ENCODE measurements around the gene RREB1.
"Not testable (repeated sequence)": the region's sequence is repeated elsewhere in the genome, so short reads cannot be mapped to it uniquely, and the experiment has no call there.

Gene RREB1

DNA sequence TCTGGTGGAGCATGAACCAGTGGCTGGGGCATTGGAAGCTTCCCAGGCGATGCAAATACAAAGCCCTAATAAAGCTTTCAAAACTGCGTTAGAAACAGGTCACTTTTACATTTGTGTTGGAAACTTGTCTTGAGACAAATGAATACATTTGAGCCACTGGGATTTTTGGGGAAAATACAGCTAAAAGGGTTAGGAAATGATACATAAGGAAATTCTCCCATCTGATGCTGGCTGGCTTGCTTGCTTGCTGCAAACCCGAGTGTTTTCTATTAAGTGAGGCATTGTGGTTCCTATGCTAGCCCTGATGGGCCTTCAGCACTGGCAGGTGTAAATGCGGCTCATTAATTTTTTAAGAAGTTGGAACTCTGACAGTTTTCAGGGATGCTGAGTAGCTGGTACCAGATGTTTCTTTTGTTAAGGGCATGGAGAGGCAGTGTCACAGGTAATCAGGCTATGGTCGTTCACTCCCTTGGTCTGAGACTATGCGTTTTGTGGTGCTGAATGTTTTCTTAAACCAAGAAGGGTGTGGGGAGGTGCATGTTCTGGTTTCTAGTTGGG is 35.2 kb downstream of the RREB1 start:
- DNase-seq (ENCODE audit: low spot score) = no peak
- FAIRE-seq = no peak

DNA sequence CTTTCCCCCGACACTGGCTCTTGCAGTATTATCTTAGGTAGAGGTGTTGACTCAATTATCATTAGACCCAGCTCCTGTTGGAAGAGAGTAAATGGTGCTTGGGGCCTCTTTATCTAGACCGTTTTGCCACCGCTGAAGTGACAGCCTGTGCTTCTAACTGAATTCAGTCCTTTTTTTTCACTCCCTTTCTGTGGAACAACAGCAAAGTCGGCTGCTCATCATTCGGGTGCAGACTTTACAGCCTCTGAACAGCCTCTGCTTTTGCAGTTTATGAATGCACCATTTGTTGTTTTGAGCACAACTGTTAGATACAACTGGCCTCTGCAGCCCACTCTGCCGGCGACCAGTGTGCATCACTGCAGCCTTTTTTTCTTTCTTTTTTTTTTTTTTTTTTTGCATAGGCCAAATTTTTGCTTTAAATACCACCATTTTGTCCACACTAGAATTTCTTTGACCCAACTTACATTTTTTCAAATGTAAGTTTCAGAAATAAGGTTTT is 35.8 kb downstream of the RREB1 start:
- DNase-seq (ENCODE audit: low spot score) (no peak), FAIRE-seq (no peak)

DNA sequence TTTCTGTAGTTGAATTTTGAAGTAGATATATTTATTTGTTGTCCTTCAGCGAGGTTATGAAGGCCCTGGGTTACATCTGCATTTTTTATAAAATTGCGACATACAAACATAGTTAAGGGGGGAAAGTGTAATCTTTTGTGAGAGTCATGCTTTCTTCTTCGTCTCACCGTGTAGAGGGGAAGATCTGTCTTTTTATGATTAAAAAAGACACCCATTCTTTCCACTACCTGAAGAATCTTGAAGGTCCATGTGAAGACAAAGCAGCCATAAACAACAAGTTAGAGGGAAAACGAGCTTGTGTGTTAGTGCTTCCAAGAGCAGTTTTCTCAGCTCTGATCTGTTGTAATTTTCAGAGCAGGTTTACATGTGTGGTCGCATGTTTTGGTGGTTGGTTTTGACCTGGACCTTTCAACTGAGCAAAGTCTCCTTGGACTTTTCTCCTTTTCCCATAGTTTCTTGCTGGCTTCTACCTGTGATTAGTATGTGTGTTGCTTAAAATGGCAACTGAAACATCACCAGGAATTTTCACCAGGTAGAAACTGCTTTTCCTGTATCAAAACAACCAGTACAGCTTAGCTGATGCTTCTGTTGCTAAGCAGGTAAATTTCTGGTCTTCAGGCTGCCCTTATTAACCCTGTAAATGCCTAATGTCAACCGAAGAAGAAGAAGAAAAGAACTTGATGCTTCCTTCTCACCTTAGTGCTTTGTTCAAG is 37.3 kb downstream of the RREB1 start:
- FAIRE-seq (no peak), DNase-seq (ENCODE audit: low spot score) (no peak)

DNA sequence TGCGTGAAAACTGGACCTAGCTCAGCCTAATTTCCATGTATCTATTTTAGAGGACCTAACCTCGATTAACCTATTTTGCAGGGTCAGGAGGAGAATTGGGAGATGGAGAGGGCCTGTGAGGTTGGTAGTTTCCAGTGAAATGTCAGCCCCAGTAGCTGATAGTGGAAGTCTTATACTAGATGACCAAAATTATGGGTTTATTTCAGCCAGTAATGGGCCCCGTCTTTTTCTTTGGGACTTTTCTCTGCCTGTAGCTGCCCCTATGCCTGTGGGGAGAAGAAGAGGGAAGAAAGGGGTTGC is 37.8 kb downstream of the RREB1 start:
- no peak for DNase-seq (ENCODE audit: low spot score)
- FAIRE-seq = no peak

DNA sequence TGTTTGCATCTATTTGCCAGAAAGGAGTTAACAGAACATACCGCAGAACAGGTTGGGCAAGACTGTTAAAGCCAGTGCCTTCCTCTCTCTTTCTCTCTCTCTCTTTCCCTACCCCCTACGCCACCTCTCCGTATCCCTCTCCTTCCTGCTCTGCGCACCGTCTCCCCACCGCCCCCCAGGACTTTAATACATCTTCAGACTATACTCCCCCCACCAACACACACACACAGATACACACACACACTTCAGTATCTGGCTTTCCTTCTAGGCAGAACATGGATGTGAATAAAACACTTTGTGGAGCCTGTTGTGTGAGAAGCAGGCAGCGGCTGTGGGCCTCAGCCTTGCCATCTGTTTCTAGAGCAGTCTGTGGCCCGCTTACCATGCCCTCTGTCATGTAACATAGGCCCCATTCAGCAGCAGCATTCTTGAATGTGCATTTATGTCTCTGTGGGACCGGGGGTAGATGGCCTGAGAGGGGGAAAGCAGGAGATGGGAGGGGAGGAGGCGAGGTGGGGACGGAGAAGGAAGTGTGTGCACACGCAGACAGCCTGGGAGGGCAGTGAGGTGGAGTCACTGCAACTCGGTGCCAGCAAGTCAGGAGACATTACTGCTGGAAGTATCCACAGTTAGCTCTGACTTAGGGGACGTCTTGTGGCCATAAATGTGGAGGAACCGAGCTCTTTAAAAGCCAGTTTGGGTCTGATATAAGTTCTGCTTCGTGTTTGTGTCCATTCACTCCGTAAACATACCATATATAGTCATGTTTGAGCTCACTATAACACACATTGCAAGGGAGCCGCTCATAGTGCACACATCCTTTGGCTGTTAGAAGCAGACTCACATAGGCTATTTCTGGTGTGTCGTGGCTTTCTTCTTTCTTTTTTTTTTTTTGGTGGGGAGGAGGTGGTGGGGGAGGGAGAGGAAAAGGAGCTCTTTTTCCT is 38.4 kb downstream of the RREB1 start:
- FAIRE-seq (no peak), DNase-seq (ENCODE audit: low spot score) (peak; percentile 46)

DNA sequence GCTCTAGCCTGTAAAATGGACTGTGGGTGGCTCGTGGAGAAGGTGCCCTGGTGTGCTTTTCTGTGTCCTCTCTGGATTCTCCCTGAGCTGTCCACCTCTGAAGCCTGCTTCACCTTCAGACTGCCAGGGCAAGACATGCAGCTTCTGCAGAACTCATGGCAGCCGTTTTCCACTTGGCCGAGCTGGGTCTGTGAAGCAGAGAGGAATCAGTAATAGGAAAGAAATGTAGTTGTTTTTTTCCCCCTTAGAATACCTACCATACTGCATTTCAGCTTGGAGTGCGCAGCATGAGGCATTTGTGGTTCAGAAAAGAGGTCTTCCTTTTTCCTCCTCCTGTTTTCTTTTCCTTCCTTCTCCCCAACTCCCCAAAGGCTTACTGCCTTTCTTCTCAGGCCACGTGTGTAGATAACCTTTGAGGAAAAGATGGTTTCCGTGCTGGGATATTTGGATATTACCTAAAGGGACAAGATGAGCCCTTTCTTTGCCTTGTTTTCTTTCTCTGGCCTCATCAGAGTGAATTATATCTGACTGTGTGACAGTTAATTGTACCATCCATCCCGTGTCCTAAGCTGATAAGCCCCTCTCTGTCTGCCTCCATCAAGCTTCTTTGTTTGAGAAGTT is 39.4 kb downstream of the RREB1 start:
- FAIRE-seq = no peak

DNA sequence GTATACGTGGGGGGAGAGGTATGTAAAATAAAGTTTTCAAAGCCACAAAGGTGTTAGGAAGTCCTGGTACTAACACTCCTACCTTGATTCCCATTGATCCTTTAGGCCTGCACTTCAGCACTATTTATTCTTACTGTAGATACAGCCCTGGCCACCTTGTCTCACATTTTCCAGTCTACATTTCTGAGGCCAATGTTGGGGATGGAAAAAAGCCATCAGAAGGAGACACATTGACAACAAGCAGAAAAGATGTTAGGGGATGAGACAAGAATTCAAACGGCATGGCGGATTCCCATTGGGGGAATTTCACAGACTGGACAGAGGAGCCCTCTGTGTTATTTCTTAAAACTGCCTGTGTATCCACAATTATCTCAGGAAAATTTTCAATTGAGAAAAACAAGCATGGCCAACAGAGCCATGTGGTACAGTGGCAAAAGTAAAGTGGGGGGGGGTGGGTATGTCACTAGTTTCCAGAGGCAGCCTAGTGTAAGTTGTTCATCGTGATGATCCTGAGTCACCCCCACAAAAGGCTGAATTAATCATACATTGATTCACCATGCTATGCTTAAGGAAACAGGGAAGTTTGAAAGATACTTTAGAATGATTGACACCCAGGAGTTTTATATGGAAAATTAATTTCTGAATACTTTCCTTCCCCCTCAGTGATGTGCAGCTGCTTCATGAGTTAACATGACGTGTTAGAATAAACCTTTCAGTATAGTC is 40.5 kb downstream of the RREB1 start:
- peak; percentile 83 for FAIRE-seq
- peak; percentile 82 for DNase-seq (ENCODE audit: low spot score)

More for the DNA sequence above, 39.4 kb downstream of the RREB1 start:
- peak; percentile 25 for DNase-seq (ENCODE audit: low spot score)

DNA sequence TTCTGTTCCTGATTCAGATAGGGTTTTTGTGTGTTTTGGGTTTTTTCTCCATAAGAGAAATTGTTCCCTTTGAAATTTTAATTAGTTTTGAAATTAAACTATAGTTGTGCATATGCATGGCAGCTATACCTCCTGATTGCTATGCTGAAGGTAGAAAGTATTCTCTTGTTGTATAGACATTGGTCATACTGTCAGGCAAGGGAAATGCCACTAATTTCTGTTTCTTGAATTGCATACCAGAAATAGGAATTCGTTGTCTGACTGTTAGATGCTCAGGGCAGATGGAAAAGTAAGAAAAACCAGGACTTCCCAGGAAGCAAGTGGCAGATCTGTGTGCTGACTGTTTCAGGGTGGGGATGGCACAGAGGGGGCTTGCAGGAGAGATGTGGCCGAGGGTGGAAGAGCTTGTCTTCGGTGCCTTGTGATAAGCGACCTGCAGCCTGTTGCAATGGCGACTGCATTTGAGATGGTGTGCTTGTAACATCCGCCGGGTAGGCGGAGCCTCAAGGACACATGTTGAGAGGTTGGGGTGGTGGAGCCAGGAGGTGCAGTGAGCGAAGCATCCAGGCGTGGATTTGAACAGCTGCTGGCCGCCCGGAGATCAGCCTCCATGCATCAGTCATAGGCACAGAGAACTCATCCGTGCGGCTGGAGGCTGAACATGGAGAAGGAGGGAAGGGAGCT is 42.8 kb downstream of the RREB1 start:
- DNase-seq (ENCODE audit: low spot score) (peak; percentile 63), FAIRE-seq (peak; percentile 53)

DNA sequence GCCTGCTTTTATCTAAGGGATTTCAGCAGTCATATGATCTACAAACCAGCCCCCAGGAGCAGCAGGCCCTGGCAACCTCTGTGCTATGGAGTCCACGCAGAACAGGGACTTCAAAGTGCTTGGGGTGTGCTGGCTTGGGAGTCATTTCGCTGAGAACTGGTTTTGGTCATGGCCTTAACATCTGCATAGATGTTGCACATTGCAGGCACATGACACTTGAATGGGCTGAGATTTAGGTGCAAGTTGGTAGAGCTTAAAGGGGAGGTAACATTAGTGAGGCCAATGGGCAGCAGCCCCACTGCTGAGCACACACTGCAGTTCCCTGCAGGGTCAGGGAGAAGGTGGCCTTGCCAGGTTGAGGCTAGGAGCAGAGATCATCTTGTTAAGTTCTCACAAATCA is 43.6 kb downstream of the RREB1 start:
- DNase-seq (ENCODE audit: low spot score) (no peak), FAIRE-seq (no peak)

DNA sequence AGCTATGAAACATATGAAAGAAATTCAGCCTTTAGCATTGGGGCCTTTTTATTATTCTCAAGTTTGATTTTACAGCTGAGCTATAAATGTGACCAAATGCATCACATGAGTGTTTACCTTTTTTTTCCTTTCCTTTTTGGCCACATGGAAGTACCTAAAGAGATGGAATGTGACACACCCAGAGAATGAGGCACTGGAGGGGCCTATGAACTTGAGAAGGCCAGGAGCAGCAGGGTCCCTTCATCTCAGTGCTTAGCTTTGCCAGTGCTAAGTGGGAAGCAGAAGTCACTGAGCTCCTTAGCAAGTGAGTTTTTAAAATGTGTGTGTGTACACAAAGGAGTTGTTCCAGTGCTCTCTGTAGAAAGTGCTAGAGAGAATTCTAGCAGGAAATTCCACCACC is 44.7 kb downstream of the RREB1 start:
- no peak for DNase-seq (ENCODE audit: low spot score)
- FAIRE-seq = no peak

DNA sequence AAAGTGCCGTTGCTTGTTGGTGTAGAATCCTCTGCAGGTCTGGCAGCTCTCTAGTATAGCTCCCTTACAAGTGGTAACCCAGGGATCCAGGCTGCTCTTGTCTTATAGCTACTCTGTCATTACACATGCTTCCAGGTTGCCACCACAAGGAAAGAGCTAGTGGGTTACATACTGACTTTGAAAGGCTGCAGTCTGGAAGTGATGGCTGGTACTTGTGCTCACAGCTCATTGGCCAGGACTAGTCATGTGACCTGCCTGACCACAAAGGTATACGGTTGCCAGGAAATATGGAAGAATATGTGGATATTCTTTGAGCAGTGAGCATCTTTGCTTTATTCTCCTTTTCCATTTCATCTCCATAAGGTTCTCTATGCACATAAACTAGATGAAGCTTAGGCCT is 46.0 kb downstream of the RREB1 start:
- no peak for FAIRE-seq
- DNase-seq (ENCODE audit: low spot score) = no peak

DNA sequence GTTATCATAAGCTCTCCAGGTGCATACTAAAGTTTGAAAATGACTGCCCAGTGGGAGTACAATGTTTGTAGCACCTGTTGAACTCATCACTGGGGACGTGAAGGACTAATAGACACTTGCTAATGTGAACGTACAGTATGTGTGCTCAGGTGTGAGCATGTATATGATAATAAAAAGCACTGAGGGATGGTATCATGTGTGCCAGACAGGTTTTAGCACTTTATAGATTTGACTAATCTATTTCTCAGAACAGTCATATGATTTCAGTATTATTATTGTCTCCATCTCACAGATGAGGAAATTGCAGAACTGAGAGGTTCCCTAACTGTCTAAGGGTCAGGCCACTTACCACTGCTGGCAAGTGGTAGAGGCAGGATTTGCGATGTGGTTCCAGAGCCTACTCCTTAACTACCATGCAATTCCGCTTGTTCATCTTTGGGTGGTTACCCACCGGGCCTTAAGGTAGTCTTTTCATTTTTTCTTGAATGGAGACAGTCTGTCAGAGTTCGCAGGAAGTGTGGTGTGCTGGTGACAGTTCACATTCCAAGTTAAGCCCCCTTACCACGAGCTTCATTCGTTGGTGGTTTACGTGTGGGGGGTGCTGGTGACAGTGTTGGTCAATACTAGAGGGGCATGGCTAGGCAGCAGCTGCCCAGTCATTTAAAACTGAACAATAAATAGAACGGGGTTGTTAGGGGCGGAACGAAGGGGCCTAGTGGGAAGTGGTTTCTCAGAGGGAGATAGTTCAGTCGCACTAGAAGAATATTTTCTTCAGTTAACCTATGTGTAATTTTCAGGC is 46.8 kb downstream of the RREB1 start:
- FAIRE-seq = no peak

DNA sequence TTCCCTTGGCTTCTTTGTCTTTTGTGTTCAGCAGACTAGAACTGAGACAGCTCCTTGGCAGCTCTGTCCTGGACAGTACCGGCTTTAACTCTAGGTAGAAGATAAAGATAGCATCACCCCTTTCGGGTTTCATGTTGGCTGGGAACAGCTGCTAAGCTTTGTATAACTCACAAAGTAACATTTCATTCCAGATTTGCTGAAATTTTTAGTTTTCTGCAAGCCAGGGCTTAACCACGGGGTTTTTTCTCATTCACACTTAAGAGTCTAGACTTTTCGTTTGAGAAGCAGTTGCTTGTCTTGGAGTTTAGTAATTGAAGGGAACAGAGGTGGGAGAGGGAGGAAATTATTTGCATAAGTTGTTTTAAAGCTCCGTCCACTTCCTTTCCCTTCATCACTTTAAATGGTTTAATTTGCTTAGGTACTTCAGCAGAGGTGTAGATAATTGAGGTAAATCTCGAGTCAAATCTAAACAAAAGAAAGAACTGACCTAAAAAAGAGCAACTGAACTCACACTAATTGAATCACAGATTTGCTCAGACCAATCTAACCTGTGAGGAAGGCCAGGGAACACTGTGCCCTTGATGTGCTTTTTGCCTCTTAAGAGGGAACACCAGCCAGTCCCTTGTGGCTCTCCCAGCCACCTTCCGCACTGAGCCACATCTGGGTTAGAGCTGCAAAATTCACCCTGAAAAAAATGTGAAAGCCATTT is 48.3 kb downstream of the RREB1 start:
- DNase-seq (ENCODE audit: low spot score) = no peak

More for the DNA sequence above, 46.8 kb downstream of the RREB1 start:
- DNase-seq (ENCODE audit: low spot score) = no peak

DNA sequence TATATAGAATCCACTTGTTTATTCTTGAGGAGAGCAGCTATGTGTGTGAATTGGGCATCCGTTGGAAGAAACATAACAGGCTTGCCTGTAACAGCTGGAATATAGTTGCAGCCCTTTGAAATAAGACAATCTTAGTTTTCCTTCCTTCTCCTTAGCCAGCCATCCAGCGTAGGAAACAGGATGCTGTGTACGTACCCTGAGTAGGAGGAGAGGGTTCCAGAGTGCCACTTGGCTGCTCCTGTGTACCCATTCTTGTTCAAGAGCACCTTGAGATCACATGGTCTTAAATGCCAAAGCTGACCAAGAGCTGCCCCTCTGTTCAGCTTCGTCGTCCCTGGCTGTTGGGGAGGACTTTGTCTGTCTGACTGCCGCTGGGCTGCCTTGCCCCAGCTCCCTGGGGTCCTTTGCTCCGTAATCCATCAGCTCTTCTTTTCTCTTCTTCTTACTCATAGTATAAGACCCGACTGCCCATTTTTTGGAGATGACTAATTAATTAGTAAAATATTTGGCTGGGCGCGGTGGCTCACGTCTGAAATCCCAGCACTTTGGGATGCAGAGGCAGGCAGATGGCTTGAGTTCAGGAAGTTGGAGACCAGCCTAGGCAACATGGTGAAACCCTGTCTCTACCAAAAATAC is 49.0 kb downstream of the RREB1 start:
- DNase-seq (ENCODE audit: low spot score) (no peak), FAIRE-seq (no peak)

More for the DNA sequence above, 48.3 kb downstream of the RREB1 start:
- FAIRE-seq = no peak

DNA sequence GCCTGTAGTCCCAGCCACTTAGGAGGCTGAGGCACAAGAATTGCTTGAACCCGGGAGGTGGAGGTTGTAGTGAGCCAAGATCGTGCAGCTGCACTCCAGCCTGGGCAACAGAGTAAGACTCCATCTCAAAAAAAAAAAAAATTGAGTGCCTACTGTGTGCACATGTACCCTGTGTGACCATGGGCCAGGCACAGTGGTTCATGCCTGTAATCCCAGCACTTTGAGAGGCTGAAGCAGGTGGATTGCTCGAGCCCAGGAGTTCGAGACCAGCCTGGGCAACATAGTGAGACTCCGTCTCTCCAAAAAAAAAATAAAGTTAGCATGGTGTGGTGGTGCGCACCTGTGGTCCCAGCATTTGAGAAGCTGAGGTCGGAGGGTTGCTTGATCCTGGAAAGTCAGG is 49.5 kb downstream of the RREB1 start:
- FAIRE-seq; DNase-seq (ENCODE audit: low spot score): not testable (repeated sequence)

DNA sequence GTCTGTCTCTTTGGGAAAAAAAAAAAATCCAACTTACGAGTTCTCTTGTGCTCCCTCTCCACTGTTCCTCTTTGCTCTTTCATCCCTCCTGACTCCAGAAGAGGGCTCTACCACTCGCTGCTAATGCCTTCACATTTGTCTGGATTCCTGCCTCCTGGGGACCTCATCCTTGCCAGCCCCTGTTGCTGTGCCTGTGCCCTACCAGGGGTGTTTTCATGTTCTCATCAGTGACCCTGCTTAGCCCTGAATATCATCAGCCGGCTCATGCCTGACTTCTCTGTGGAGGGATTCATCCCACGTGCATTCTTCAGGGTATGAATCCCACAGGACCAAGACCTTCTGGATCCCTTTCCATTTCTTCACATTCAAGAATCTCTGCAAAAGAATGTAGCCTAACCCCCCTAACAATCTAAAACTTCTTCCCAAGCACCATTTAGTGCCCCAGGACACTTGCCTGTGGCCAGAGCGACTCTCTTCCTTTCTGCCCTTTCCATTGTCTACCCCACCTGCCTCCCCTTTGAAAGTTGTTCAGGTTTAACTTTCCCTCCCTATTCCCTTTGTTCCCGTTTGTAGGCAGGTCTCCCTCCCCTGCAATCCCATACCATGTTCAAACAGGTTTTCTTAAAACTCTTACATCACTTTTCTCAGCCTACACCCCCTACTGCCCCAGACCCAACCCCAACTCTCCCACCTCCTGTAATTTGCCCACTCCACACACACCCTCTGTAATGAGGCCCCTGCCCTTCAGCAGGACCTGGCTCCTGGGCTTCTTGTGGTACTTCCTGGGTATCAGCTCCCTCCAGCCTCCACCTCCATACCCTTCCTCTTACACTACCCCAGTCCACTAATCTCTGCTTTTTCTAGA is 50.2 kb downstream of the RREB1 start:
- DNase-seq (ENCODE audit: low spot score) (no peak), FAIRE-seq (no peak)

DNA sequence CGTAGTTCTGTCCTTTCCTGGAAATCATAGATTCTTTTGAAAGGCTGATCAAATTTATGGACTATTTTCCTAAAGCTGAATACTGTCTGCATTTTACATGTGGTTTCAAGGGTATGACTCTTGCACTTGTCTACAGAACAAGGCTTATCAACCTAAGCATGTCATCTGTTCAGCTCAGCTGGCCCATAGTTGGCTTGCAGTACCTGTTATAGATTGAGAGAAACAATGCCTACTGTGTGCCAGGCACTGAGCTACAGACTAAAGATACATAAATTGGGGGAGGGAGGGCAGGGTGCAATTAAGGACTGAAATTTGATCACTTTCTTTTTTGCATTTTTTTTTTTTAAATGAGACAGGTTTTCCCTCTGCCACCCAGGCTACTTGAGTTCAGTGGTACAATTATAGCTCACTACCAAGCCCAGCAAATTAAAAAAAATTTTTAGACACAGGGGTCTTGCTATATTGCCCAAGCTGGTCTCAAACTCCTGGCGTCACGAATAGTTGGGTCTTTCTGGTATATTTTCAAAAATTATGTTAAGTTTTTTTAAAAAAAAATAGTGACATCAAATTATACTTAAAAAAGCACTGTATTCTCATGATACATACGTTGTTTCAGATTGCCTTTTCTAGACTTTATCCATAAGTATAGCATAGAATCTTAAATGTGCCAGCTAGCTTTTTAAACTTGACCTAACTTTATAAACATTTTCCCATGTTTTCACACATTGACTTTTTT is 52.2 kb downstream of the RREB1 start:
- DNase-seq (ENCODE audit: low spot score) (no peak), FAIRE-seq (no peak)
